Breast epithelium (tissue), 4 donors: ENCODE data around the gene CLSTN3. TPM values are rescaled to one million over a fixed set of nuclear protein-coding genes. Genes with fewer than 3 reads are reported as not detected.
A peak's percentile ranks its signal among the peaks of the same experiment; 100 is the strongest.

ENCODE experiments used
- DNase-seq, 2 donors: peaks; one replicate each; pipeline ENCODE4 v3.0.0-alpha.2; 2019; ENCODE audit warnings: low spot score in 2 of 2
- H3K27ac ChIP-seq, 2 donors: fragments of 200-600 bp; sonication (generic) in 1 of 2; one replicate each; pipeline ENCODE4 v1.5.1; 2016 to 2019; ENCODE audit warnings: mild to moderate bottlenecking in 1 of 2
- H3K27me3 ChIP-seq, 2 donors: fragments of 200-600 bp; sonication (generic) in 1 of 2; one replicate each; pipeline versions ENCODE4 v1.5.1 to v1.6.0; 2017 to 2019; ENCODE audit warnings: control low read depth in 1 of 2, mild to moderate bottlenecking in 1 of 2
- H3K36me3 ChIP-seq: fragments of 200-600 bp; one replicate; pipeline ENCODE4 v1.5.1; 2019
- H3K4me1 ChIP-seq, 2 donors: fragments of 200-600 bp; sonication (generic); one replicate each; pipeline ENCODE4 v1.5.1; 2016 to 2019; ENCODE audit warnings: control low read depth in 1 of 2
- H3K4me3 ChIP-seq, 3 donors: fragments of 200-600 bp; sonication (generic); 1 replicate in 2 of 3; 2 replicates in 1 of 3; pipeline ENCODE4 v1.5.1; 2016 to 2019; ENCODE audit warnings: mild to moderate bottlenecking in 3 of 3, moderate library complexity in 2 of 3
- H3K9me3 ChIP-seq, 2 donors: fragments of 200-600 bp; sonication (generic) in 1 of 2; one replicate each; pipeline ENCODE4 v1.5.1; 2016 to 2019; ENCODE audit warnings: control low read depth in 1 of 2
- POLR2A ChIP-seq: fragments of 450-650 bp; IDR thresholded peaks from one replicate; pipeline ENCODE4 v1.6.1; 2016; ENCODE audit warnings: antibody characterized with exemption, mild to moderate bottlenecking, moderate library complexity
- POLR2AphosphoS5 ChIP-seq, 3 donors: sonication (generic); formaldehyde crosslinking; IDR thresholded peaks; one replicate each; pipeline ENCODE4 v1.6.1; 2017; ENCODE audit warnings: antibody characterized with exemption in 3 of 3
- intact Hi-C: fragments of 100-400 bp; cut with DNase I; formaldehyde crosslinking; loops from one replicate; pipeline ENCODE4 v1.15.1; 2023; ENCODE audit warnings: low total_unique reads
- total RNA-seq, 3 donors: library from RNA; depleted of rRNA; stranded (reverse); fragments of >200 nt; gene quantifications; one replicate each; pipeline ENCODE4 v1.1.0, GENCODE V29; 2016
- TF ChIP-seq, protein P1 (sequence below), 3 donors: fragments of 450-650 bp; IDR thresholded peaks; one replicate each; pipeline ENCODE4 v1.5.1; 2016 to 2017; ENCODE audit warnings: antibody characterized with exemption in 3 of 3, mild to moderate bottlenecking in 3 of 3, moderate library complexity in 3 of 3

The CLSTN3 gene
- total RNA-seq, 3 donors from 2014 or later = 23.9 to 58.7 (median 40.3) TPM

- Histone ChIP-seq H3K27me3 (no peaks in the 10 kb centered on the region), H3K4me3 (peak overlapping the region; percentile 48 to 90 (median 76)), H3K9me3 (no peaks in the 10 kb centered on the region), H3K4me1 (no peaks in the 10 kb centered on the region), H3K36me3 (no peaks in the 10 kb centered on the region), H3K27ac (peak overlapping the region; percentile 85 to 93)
- no peak for TF ChIP-seq POLR2A
- TF ChIP-seq POLR2AphosphoS5 (IDR thresholded peaks at IDR 0.05) = no peak
- TF ChIP-seq, protein P1, sequence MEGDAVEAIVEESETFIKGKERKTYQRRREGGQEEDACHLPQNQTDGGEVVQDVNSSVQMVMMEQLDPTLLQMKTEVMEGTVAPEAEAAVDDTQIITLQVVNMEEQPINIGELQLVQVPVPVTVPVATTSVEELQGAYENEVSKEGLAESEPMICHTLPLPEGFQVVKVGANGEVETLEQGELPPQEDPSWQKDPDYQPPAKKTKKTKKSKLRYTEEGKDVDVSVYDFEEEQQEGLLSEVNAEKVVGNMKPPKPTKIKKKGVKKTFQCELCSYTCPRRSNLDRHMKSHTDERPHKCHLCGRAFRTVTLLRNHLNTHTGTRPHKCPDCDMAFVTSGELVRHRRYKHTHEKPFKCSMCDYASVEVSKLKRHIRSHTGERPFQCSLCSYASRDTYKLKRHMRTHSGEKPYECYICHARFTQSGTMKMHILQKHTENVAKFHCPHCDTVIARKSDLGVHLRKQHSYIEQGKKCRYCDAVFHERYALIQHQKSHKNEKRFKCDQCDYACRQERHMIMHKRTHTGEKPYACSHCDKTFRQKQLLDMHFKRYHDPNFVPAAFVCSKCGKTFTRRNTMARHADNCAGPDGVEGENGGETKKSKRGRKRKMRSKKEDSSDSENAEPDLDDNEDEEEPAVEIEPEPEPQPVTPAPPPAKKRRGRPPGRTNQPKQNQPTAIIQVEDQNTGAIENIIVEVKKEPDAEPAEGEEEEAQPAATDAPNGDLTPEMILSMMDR (IDR thresholded peaks at IDR 0.05) = no peak
- DNase-seq = peak in 1 of 2 donors; percentile 53
- intact Hi-C loops = no loop called here
These were observed 730 bp downstream of the CLSTN3 start for GRCh38 chr12:7130701-7131501.

DNA sequence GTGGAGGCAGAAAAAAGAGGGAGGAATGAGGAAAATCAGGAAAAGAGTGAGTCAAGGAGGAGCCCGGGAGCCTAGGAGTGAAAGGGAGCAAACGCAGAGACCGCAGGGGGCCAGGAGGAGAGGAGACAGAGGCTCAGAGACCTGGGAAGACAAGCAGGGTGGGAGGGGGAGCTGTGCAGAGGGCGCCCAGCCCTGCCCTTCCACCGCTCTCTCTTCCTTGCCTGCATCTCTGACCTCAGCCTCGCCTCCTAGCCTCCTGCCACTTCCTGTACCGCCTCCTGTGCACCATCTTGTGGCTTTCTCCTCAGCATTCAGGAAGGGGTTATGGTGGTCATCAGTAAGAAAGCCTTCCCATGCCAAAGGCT, 1.3 kb downstream of the CLSTN3 start:
- DNase-seq = no peak
- H3K4me1 ChIP-seq = no peaks in the 10 kb centered on the region
- no peaks in the 10 kb centered on the region for H3K27me3 ChIP-seq
- peak overlapping the region; percentile 85 to 93 for H3K27ac ChIP-seq
- TF ChIP-seq POLR2AphosphoS5 (IDR thresholded peaks at IDR 0.05) = no peak
- TF ChIP-seq, protein P1 (IDR thresholded peaks at IDR 0.05) = no peak
- TF ChIP-seq POLR2A = no peak
- no peaks in the 10 kb centered on the region for H3K36me3 ChIP-seq
- intact Hi-C loops = no loop called here
- H3K9me3 ChIP-seq = no peaks in the 10 kb centered on the region
- peak overlapping the region in 2 of 3 donors; percentile 76 to 90 for H3K4me3 ChIP-seq

- intact Hi-C loops = no loop called here
- DNase-seq = no peak
- no peak for TF ChIP-seq POLR2A
- TF ChIP-seq, protein P1 (IDR thresholded peaks at IDR 0.05) = no peak
- TF ChIP-seq POLR2AphosphoS5 (IDR thresholded peaks at IDR 0.05) = no peak
- no peaks in the 10 kb centered on the region for H3K27me3 ChIP-seq
- H3K36me3 ChIP-seq = no peaks in the 10 kb centered on the region
- H3K9me3 ChIP-seq = no peaks in the 10 kb centered on the region
- H3K27ac ChIP-seq = no peak overlapping the region
- no peaks in the 10 kb centered on the region for H3K4me1 ChIP-seq
- H3K4me3 ChIP-seq = no peak overlapping the region
These were observed 4.4 kb downstream of the CLSTN3 start for GRCh38 chr12:7134396-7135166.

DNA sequence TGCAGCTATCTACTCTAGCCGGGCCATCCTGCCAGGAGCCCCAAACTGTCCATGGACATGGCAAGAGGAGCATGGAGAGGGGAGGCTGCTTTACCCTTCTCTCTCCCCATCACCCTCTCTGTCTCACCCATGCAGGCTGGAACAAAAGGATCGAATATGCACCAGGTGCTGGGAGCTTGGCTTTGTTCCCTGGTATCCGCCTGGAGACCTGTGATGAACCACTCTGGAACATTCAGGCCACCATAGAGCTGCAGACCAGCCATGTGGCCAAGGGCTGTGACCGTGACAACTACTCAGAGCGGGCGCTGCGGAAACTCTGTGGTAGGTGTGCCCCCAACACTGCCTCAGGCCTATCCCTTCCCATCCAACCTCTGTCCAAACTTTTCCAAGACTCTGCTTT, 5.9 kb downstream of the CLSTN3 start:
- Histone ChIP-seq H3K9me3 (no peaks in the 10 kb centered on the region), H3K27me3 (no peaks in the 10 kb centered on the region), H3K4me1 (no peaks in the 10 kb centered on the region), H3K27ac (no peak overlapping the region), H3K36me3 (no peaks in the 10 kb centered on the region), H3K4me3 (no peak overlapping the region)
- DNase-seq = no peak
- intact Hi-C loops = no loop called here
- no peak for TF ChIP-seq POLR2A
- no peak for TF ChIP-seq POLR2AphosphoS5 (IDR thresholded peaks at IDR 0.05)
- TF ChIP-seq, protein P1 (IDR thresholded peaks at IDR 0.05) = no peak

DNA sequence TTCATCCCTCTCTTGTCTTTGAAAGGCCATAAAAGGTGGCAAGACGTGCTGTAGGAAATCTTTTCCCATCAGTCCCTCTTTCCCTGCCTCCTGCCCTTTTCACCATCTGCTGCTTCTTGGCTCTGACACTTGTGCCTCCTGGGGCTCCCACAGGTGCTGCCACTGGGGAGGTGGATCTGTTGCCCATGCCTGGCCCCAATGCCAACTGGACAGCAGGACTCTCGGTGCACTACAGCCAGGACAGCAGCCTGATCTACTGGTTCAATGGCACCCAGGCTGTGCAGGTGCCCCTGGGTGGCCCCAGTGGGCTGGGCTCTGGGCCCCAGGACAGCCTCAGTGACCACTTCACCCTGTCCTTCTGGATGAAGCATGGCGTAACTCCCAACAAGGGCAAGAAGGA, 6.5 kb downstream of the CLSTN3 start:
- no peak for DNase-seq
- no peak for TF ChIP-seq POLR2A
- TF ChIP-seq, protein P1 (IDR thresholded peaks at IDR 0.05) = no peak
- TF ChIP-seq POLR2AphosphoS5 (IDR thresholded peaks at IDR 0.05) = no peak
- Histone ChIP-seq H3K9me3 (no peaks in the 10 kb centered on the region), H3K4me1 (no peaks in the 10 kb centered on the region), H3K27me3 (no peaks in the 10 kb centered on the region), H3K36me3 (no peaks in the 10 kb centered on the region), H3K27ac (no peak overlapping the region), H3K4me3 (no peak overlapping the region)
- intact Hi-C loops = no loop called here
